Lower leg skin (tissue), 3 donors: Measurements from ENCODE around the gene TC2N.

Experiments
- CTCF ChIP-seq, 3 donors: fragments of 450-650 bp; IDR thresholded peaks; one replicate each; pipeline ENCODE4 v1.5.1; 2016; ENCODE audit warnings: antibody characterized with exemption in 3 of 3, mild to moderate bottlenecking in 3 of 3, moderate library complexity in 2 of 3
- POLR2A ChIP-seq, 2 donors: fragments of 450-650 bp; IDR thresholded peaks; one replicate each; pipeline ENCODE4 v1.6.1; 2016 to 2017; ENCODE audit warnings: antibody characterized with exemption in 2 of 2, mild to moderate bottlenecking in 1 of 2, moderate library complexity in 1 of 2

- TF ChIP-seq CTCF (IDR thresholded peaks at IDR 0.05) (no peak), POLR2A (IDR thresholded peaks at IDR 0.05) (no peak)
Measured at GRCh38 chr14:91906374-91906773, 39.0 kb upstream of the TC2N start.
